Right lobe of liver (tissue), 4 donors: Measurements from ENCODE around the gene DYRK2.

Experiments
- CTCF ChIP-seq, 4 donors: fragments of 200-600 bp in 3 of 4; fragments of 450-650 bp in 1 of 4; IDR thresholded peaks; one replicate each; pipeline versions ENCODE4 v1.5.1 to v1.8.0; 2016 to 2022; ENCODE audit warnings: antibody characterized with exemption in 4 of 4, mild to moderate bottlenecking in 2 of 4
- POLR2A ChIP-seq: fragments of 450-650 bp; IDR thresholded peaks from one replicate; pipeline ENCODE4 v1.6.1; 2017; ENCODE audit warnings: antibody characterized with exemption, mild to moderate bottlenecking
- donor health status: DM: no; HTN: no; CAD: no.
- donor health status: DM: no; HTN: no; CAD: no.
- donor health status: DM: no; HTN: yes; CAD: no.

- TF ChIP-seq CTCF (IDR thresholded peaks at IDR 0.05) = no peak
- TF ChIP-seq POLR2A = no peak
Observed at GRCh38 chr12:67623259-67623658, 25.3 kb upstream of the DYRK2 start.
